NCI-H1436 treated with DMSO at 0.1 percent for 48 hours (cell line): ENCODE data around the gene ATF4.

Experiments
- DNase-seq: peaks from one replicate; lab custom pipeline; 2025; lab: John Stamatoyannopoulos, UW

The ATF4 gene

DNA sequence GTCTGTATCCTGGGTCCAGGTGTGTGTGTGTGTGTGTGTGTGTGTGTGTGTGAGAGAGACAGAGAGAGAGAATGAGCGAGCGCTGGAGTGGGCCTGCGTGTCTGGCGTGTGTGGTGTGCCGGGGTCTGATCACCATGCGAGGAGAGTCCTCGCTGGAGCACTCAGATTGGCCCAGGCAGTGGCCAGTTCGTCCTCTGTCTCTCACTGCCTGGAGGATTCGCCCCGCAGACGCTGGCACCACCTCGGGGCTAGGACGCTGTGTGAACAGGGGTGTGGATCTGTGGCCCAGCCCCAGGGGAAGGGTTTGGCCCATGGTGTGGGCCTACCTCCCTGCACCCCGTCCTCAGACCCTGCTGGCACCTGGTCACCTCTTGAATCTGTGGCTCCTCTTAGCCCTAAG, 38.6 kb downstream of the ATF4 start:
- no peak for DNase-seq

GRCh38 chr22:39559456-39560105, 39.2 kb downstream of the ATF4 start:
- DNase-seq = no peak

DNA sequence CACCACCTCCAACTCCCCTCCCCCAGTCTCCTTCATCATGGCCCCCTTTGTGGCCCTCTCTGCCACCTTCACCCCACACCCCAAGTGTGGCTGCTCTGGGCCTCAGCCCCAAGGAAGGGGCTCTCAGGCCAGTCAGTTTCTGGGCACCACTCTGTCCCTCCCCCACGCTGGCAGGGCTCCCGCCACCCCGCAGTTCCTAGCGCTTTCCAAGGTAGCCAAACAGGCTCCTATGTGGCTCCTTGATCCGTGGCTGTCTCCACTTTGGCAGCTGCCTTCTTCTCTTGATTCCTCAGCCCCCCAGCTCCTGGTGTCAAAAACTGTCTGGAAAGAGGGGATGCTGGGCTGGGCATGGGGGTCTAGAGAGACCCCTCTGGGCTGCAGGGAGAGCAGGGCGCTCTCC, 39.8 kb downstream of the ATF4 start:
- DNase-seq = no peak

- no peak for DNase-seq
These were observed 42.6 kb downstream of the ATF4 start for GRCh38 chr22:39562839-39563489.

GRCh38 chr22:39563571-39564428, 43.4 kb downstream of the ATF4 start:
- DNase-seq = no peak

DNA sequence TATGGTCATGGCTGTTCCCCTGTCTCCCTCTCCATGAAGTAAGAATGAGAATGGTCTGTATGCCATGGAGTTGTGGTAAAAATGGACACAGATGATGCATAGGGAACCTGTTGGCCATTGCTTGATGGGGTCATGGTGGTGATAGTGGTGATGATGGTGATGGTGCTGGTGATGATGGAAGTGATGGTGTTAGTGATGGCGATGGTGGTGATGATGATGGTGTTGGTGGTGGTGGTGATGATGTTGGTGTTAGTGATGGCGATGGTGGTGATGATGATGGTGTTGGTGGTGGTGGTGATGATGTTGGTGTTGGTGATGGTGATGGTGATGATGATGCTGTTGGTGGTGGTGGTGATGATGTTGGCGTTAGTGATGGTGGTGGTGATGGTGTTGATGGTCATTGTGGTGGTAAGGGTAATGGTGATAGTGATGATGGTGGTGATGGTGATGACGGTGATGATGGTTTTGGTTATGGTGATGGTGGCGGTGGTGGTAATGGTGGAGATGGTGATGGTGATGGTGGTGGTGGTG, 45.1 kb downstream of the ATF4 start:
- no peak for DNase-seq

DNA sequence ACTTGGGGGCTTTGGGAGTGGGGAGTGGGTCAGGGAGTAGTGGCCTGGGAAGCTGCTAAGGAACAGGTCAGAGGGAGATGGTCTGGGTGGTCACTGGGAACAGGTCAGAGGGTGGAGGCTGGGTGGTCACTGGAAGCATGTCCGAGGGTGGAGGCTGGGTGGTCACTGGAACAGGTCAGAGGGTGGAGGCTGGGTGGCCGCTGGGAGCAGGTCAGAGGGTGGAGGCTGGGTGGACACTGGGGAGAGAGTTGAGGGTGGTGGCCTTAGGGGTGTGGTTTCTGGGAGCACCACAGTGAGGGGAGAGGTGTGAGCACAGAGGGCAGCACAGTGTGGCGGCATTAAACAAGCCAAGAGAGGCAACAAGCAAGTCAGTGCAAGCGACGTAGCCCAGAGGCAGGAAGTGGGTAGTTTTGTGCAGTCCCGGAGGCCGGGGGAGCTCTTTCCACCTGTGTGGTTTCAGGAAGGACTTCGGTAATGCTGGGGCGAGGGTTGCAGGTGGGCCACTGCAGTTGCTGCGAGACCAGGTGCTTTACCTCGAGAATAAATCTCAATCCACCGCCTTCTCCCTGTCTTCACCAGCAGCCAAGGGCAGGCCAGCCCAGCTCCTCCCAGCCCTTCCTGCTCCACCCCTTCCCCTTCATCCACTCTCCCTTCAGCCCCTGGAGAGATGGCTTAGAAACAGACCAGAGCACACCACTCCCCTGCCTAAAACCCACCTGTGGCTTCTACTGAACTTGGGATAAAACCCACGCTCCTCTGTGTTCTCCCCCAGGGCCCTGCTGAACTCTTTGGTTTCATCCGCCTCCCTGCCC, 47.0 kb downstream of the ATF4 start:
- no peak for DNase-seq

DNA sequence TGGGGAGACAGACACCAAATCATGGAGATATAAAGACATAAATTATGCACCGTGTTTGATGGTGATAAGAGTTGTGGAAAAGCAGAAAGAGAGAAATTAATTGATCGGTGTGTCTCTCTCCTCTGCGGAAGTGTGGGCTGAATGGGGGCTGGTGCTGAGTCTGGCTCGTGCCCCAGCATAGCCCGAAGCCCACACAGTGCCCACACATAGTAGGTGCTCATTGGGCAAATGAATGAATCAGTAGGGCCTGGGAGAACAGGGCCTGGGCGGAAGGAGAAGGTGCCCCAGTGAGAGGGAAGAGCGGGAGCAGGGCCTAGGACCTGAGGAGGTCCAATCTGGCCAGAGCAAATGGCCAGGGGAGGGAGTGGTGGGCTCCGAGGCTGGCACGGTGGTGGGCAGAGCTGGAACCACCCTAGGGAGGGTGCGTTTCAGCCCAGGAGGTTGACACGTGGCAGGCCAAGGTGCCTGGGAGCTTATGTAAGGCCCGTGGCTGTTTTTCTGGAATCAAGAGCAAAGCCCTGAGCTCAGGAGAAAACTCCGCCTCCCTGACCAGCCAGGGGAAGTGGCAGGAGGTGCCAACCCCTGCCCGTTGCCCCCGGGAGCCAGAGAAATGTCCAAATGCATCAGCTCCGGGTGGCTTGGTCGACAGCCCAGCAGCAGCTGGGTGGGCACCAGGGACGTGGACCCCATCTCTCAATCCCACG, 48.1 kb downstream of the ATF4 start:
- no peak for DNase-seq

DNA sequence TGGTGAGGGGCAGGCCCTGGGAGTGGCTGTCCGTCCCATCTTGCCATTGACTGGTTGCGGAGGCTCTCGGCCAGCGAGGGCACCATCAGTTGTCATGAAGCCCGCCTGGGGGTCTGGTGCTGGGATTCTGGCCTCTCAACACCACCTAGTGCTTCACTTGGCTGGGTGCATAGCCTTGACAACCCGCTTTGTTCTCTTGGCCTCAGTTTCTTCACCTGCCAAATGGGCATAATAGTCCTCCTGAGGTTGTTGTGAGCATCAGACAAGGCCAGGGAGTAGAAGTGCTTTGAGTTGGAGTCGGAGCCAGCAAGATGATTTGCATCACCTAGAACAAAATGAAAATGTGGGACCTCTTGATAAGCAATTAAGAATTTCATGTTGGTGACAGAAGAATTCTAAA, 48.7 kb downstream of the ATF4 start:
- DNase-seq = no peak

DNA sequence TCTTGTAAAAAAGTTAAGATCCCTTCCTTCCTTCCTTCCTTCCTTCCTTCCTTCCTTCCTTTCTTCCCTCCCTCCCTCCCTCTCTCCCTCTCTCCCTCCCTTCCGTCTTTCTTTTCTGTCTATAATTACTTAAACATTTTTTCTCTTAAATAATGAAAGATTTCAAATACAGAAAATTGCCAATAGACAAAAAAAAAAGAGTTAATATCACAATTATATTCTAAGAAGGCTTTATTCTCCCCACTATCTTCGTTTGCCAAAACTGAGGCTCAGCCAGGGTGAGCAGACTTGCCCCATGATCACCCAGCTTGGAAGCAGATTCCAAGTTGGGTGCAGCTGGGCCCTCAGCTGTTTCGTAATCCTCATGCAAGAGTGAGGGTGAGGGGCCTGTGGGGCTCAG, 49.9 kb downstream of the ATF4 start:
- no peak for DNase-seq

DNA sequence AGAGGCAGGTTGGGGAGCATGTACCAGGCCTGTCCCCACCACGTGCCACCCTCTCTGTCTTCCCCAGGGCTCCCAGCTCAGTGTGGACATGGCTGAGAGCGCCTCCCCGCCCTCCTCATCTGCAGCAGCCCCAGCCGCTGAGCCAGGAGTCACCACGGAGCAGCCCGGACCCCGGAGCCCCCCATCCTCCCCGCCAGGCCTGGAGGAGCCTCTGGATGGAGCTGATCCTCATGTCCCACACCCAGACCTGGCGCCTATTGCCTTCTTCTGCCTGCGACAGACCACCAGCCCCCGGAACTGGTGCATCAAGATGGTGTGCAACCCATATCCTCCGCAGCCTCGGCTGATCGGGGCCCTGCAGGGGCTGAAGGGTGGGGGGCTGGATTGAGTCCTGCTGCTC, 50.3 kb downstream of the ATF4 start, which contains the start of gene CACNA1I:
Gene CACNA1I, plus strand, starts transcription at position 89 of the 400 bp plus-strand sequence. Its CDS starts 0 bp downstream, at position 89.
- no peak for DNase-seq

DNA sequence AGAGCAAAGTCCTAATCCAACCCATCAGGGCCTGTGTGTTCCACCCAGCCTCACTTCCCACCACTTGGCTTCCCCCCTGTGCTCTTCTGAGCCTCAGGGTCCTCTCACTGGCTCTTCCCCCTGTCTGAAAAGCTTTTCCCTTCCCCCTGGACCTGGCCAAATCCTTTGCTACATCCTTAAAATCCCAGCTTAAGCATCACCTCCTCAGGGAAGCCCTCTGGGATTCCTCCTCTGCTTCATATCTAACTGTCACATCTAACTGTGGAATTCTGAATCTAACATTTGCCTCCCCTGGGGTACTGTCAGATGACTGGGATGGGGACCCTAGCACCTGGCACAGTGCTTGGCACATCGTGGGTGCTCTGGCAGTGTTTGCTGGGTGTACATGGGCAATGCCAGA, 51.2 kb downstream of the ATF4 start:
- no peak for DNase-seq
